B cell (primary cell): ENCODE data around the gene SIT1. TPM values are rescaled to one million over a fixed set of nuclear protein-coding genes. Genes with fewer than 3 reads are reported as not detected.

Experiments used
- ATAC-seq: fragments of 200-7000 bp; cut with Tn5 transposase; one replicate; pipeline ENCODE4 v1.10.0; 2021; ENCODE audit warnings: low read depth, mild to moderate bottlenecking, moderate number of reproducible peaks, moderate library complexity
- CTCF ChIA-PET: fragments of 350-600 bp; sonication (Branson Sonifier 250); formaldehyde crosslinking; loops from one replicate; lab custom pipeline; 2021; ENCODE audit warnings: antibody characterized with exemption, inconsistent platforms; lab: Charles Lee
- POLR2A ChIA-PET: fragments of 350-600 bp; sonication (Branson Sonifier 250); formaldehyde crosslinking; loops from one replicate; lab custom pipeline; 2021; ENCODE audit warnings: antibody characterized with exemption; lab: Charles Lee
- DNase-seq: peaks from one replicate; pipeline ENCODE4 v3.0.0; 2013
- H2AFZ ChIP-seq: 2 replicates; pipeline ENCODE4 v1.6.1; 2012; ENCODE audit warnings: mild to moderate bottlenecking, low read depth, low read length; ENCODE audit not compliant: insufficient read depth, poor library complexity, severe bottlenecking
- H3K27ac ChIP-seq, 2 donors: 1 replicate in 1 of 2; 2 replicates in 1 of 2; pipeline ENCODE4 v1.5.1; 2012 to 2013; ENCODE audit warnings: low read length in 2 of 2, mild to moderate bottlenecking in 2 of 2, moderate library complexity in 1 of 2
- H3K27me3 ChIP-seq, 4 experiments: fragments of 200-600 bp in 1 of 4; sonication (generic) in 1 of 4; replicated peaks in 1 of 4; 1 replicate in 2 of 4; 2 replicates in 2 of 4; pipeline versions ENCODE4 v1.6.1 to v1.7.0; 2013 to 2016; ENCODE audit warnings: low read length in 3 of 4, mild to moderate bottlenecking in 2 of 4, mixed read lengths in 1 of 4, moderate library complexity in 1 of 4; ENCODE audit not compliant: insufficient read depth in 4 of 4, control insufficient read depth in 3 of 4; ENCODE audit errors: control extremely low read depth in 1 of 4
- H3K36me3 ChIP-seq, 2 experiments: replicated peaks in 1 of 2; 1 replicate in 1 of 2; 2 replicates in 1 of 2; pipeline versions ENCODE4 v1.6.1 to v1.7.1; 2013; ENCODE audit warnings: low read length in 1 of 2; ENCODE audit not compliant: insufficient read depth in 2 of 2, control insufficient read depth in 1 of 2; ENCODE audit errors: control extremely low read depth in 1 of 2, extremely low read depth in 1 of 2
- H3K4me1 ChIP-seq, 2 donors: fragments of 200-600 bp in 1 of 2; sonication (generic) in 1 of 2; 1 replicate in 1 of 2; 2 replicates in 1 of 2; pipeline versions ENCODE4 v1.5.1 to v1.6.1; 2013 to 2017; ENCODE audit warnings: low read length in 2 of 2; ENCODE audit not compliant: control insufficient read depth in 2 of 2, insufficient read depth in 2 of 2
- H3K4me2 ChIP-seq: replicated peaks from 2 replicates; pipeline ENCODE3; 2012; ENCODE audit warnings: mild to moderate bottlenecking, low read depth, low read length; ENCODE audit not compliant: poor library complexity, severe bottlenecking
- H3K4me3 ChIP-seq, 5 experiments: fragments of 200-600 bp in 1 of 5; sonication (generic) in 1 of 5; 1 replicate in 3 of 5; 2 replicates in 2 of 5; pipeline versions ENCODE4 v1.5.1 to v1.7.0; 2011 to 2016; ENCODE audit warnings: low read length in 4 of 5, mild to moderate bottlenecking in 4 of 5, low read depth in 2 of 5, control low read depth in 1 of 5, moderate library complexity in 1 of 5; ENCODE audit not compliant: insufficient read depth in 1 of 5; ENCODE audit errors: control extremely low read depth in 1 of 5, extremely low read depth in 1 of 5
- H3K79me2 ChIP-seq: fragments of 200-600 bp; sonication (generic); one replicate; pipeline ENCODE4 v1.6.0; 2016; ENCODE audit warnings: low read length; ENCODE audit not compliant: control insufficient read depth, insufficient read depth
- H3K9ac ChIP-seq: fragments of 200-600 bp; sonication (generic); 2 replicates; pipeline ENCODE4 v1.6.1; 2017; ENCODE audit warnings: mild to moderate bottlenecking, low read length, moderate library complexity
- H3K9me3 ChIP-seq, 3 donors: one replicate each; pipeline versions ENCODE4 v1.6.1 to v1.7.1; 2013; ENCODE audit warnings: low read length in 2 of 3; ENCODE audit not compliant: control insufficient read depth in 2 of 3, insufficient read depth in 1 of 3; ENCODE audit errors: control extremely low read depth in 1 of 3
- H4K20me1 ChIP-seq: 2 replicates; pipeline ENCODE4 v1.6.0; 2012; ENCODE audit warnings: mild to moderate bottlenecking, low read length; ENCODE audit not compliant: insufficient read depth, control insufficient read depth, poor library complexity, severe bottlenecking
- H3K27ac Mint-ChIP-seq: one replicate; pipeline ENCODE4 v1.8.0; 2021; ENCODE audit warnings: mixed read lengths
- H3K27me3 Mint-ChIP-seq: one replicate; pipeline ENCODE4 v1.8.0; 2021; ENCODE audit warnings: mixed read lengths
- H3K4me1 Mint-ChIP-seq: one replicate; pipeline ENCODE4 v1.8.0; 2021; ENCODE audit warnings: mixed read lengths
- H3K4me3 Mint-ChIP-seq: one replicate; pipeline ENCODE4 v1.8.0; 2021; ENCODE audit warnings: mixed read lengths
- H3K9me3 Mint-ChIP-seq: one replicate; pipeline ENCODE4 v1.8.0; 2022; ENCODE audit warnings: mixed read lengths; ENCODE audit not compliant: insufficient read depth
- CTCF ChIP-seq: fragments of 200-600 bp; IDR thresholded peaks from one replicate; pipeline ENCODE4 v1.8.0; 2022; ENCODE audit warnings: antibody characterized with exemption, mild to moderate bottlenecking
- EZH2 ChIP-seq: IDR thresholded peaks from 2 replicates; pipeline ENCODE4 v1.6.1; 2012; ENCODE audit warnings: borderline replicate concordance, low read depth, mild to moderate bottlenecking, moderate library complexity, low read length; ENCODE audit not compliant: insufficient read depth, poor library complexity, severe bottlenecking
- WGBS: methylation state at CpG from one replicate; pipeline ENCODE4 v1.1.5; 2013; ENCODE audit warnings: missing lambda C conversion rate; ENCODE audit not compliant: insufficient coverage; 5-methylcytosine and 5-hydroxymethylcytosine counted together
- intact Hi-C: fragments of 100-400 bp; cut with micrococcal nuclease; formaldehyde crosslinking; loops from one replicate; pipeline ENCODE4 v1.10.0; 2022
- polyA plus RNA-seq: library from polyadenylated mRNA; depleted of rRNA; stranded (reverse); fragments of >200 nt; gene quantifications from 2 replicates; pipeline ENCODE4 v1.2.3, GENCODE V29; 2012
- total RNA-seq, 2 donors: library from RNA; stranded (reverse); fragments of 120-200 nt in 1 of 2; gene quantifications; 1 replicate in 1 of 2; 2 replicates in 1 of 2; pipeline versions ENCODE4 v1.2.3 to v1.2.4, GENCODE V29; 2013 to 2022

SIT1 gene
- total and polyA plus RNA-seq, 2 donors (not counting 1 experiment from before 2014, with no cell fraction given) = 37.1 to 38.5 TPM

- no peaks in the 10 kb centered on the region for H3K9me3 Mint-ChIP-seq
- no peak overlapping the region for H3K9ac ChIP-seq
- CTCF ChIA-PET = interaction anchor here (0.9 to 15.0 kb wide), 12 partner anchors 8 to 221 kb away, joined by 3 to 268 read pairs (median 6); partner anchors contain the start of genes CD72 and SIT1
These were observed 10.3 kb upstream of the SIT1 start for GRCh38 chr9:35660966-35661415.

More at GRCh38 chr9:35660966-35661415, 10.3 kb upstream of the SIT1 start:
- ATAC-seq (no peak), DNase-seq (no peak)
- Histone ChIP-seq H2AFZ (no peak overlapping the region), H3K79me2 (peaks cover 22% of the 10 kb centered on the region), H3K4me2 (no peak overlapping the region), H3K4me1 (peaks cover 51 to 79% of the 10 kb centered on the region in 2 donors), H3K4me3 (no peak overlapping the region), H3K36me3 (peaks cover 0 to 14% of the 10 kb centered on the region in 2 experiments), H4K20me1 (no peaks in the 10 kb centered on the region), H3K9me3 (peaks cover 0 to 3% (median 0%) of the 10 kb centered on the region in 3 donors), H3K27me3 (no peaks in the 10 kb centered on the region), H3K27ac (peak overlapping the region in 1 of 2 donors; percentile 69)
- Mint-ChIP-seq H3K4me3 (peak overlapping the region; percentile 94), H3K27ac (peak overlapping the region; percentile 70), H3K4me1 (peaks cover 78% of the 10 kb centered on the region), H3K27me3 (no peaks in the 10 kb centered on the region)
- POLR2A ChIA-PET = interaction anchor here (1.0 to 2.0 kb wide), 3 partner anchors 18 to 59 kb away, joined by 3 to 8 read pairs (median 3); no protein-coding TSS in a partner anchor
- intact Hi-C loops = no loop called here
- TF ChIP-seq CTCF = no peak
- TF ChIP-seq EZH2 = no peak
- WGBS = 91% methylated on average over 5 of the region's 9 CpGs
